Measurements from ENCODE around the gene VMP1.
"Not testable (repeated sequence)": the region's sequence is repeated elsewhere in the genome, so short reads cannot be mapped to it uniquely, and the experiment has no call there.

The VMP1 gene

DNA sequence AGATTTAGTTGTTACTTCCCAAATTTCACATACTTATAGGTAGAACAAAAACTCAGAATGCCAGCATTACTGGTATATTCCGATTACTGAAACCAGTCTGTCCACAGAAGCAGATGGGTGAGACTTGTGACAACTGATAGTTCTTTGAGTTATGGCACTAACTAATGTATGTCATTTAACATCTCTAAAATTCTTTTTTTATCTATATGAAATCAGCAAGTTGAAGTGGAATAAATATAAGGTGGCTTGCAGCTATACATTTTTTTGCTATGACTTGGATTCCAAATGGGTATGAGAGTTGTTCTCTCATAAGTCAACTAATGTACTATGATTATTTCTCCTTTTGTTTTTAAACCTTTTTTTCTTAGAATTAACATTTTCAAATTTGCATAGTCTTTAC is 69.1 kb downstream of the VMP1 start:
- no peak for DNase-seq

DNA sequence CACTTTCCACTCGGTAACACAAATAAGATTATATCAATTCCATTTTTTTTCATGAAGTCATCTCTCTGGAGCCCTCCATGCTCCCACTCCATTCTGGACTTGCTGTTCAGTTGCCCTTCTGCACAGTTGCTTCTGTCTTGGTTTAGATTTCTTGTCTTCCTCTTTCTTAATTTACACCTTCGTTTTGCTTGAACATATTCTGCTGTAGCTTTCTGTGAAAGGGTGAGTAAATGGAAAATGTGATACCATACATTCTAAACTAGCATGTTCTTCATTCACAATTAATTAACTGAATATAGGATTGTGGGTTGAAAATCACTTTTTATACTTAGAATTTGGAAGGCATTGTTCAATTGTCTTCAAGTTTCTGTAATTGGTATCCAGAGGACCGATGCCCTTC is 69.6 kb downstream of the VMP1 start:
- Histone ChIP-seq H3K4me1 (ENCODE audit: insufficient read depth, low read length) (no peaks in the 10 kb centered on the region), H2AFZ (ENCODE audit: low read depth, low read length) (no peak overlapping the region), H3K79me2 (ENCODE audit: insufficient read depth, low read length) (no peaks in the 10 kb centered on the region), H3K9ac (ENCODE audit: low read depth, low read length) (no peak overlapping the region), H3K27ac (ENCODE audit: low read length) (no peak overlapping the region), H3K4me2 (ENCODE audit: insufficient read depth, low read length) (no peak overlapping the region), H3K27me3 (ENCODE audit: insufficient read depth, low read length, poor library complexity) (no peaks in the 10 kb centered on the region), H4K20me1 (ENCODE audit: insufficient read depth, low read length) (no peaks in the 10 kb centered on the region), H3K36me3 (ENCODE audit: insufficient read depth, low read length) (peaks cover 39% of the 10 kb centered on the region), H3K9me3 (ENCODE audit: insufficient read depth, low read length, severe bottlenecking) (no peaks in the 10 kb centered on the region), H3K4me3 (ENCODE audit: low read depth in 1 of 2, low read length in 2 of 2) (no peak overlapping the region)
- DNase-seq (no peak), ATAC-seq (ENCODE audit: insufficient read depth, low read depth) (no peak)
- TF ChIP-seq EZH2 (IDR thresholded peaks at IDR 0.05; ENCODE audit: borderline replicate concordance, low read depth, low read length, severe bottlenecking), result no peak
- TF ChIP-seq, protein P1, sequence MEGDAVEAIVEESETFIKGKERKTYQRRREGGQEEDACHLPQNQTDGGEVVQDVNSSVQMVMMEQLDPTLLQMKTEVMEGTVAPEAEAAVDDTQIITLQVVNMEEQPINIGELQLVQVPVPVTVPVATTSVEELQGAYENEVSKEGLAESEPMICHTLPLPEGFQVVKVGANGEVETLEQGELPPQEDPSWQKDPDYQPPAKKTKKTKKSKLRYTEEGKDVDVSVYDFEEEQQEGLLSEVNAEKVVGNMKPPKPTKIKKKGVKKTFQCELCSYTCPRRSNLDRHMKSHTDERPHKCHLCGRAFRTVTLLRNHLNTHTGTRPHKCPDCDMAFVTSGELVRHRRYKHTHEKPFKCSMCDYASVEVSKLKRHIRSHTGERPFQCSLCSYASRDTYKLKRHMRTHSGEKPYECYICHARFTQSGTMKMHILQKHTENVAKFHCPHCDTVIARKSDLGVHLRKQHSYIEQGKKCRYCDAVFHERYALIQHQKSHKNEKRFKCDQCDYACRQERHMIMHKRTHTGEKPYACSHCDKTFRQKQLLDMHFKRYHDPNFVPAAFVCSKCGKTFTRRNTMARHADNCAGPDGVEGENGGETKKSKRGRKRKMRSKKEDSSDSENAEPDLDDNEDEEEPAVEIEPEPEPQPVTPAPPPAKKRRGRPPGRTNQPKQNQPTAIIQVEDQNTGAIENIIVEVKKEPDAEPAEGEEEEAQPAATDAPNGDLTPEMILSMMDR (IDR thresholded peaks at IDR 0.05; ENCODE audit: borderline replicate concordance, extremely low read depth, low read length, poor library complexity, severe bottlenecking), result no peak

More for the DNA sequence above, 69.1 kb downstream of the VMP1 start:
- Histone ChIP-seq H3K36me3 (ENCODE audit: insufficient read depth, low read length) (peaks cover 39% of the 10 kb centered on the region), H3K4me2 (ENCODE audit: insufficient read depth, low read length) (no peak overlapping the region), H3K9ac (ENCODE audit: low read depth, low read length) (no peak overlapping the region), H3K4me1 (ENCODE audit: insufficient read depth, low read length) (no peaks in the 10 kb centered on the region), H3K27me3 (ENCODE audit: insufficient read depth, low read length, poor library complexity) (no peaks in the 10 kb centered on the region), H3K4me3 (ENCODE audit: low read depth in 1 of 2, low read length in 2 of 2) (no peak overlapping the region), H2AFZ (ENCODE audit: low read depth, low read length) (no peak overlapping the region), H4K20me1 (ENCODE audit: insufficient read depth, low read length) (no peaks in the 10 kb centered on the region), H3K9me3 (ENCODE audit: insufficient read depth, low read length, severe bottlenecking) (no peaks in the 10 kb centered on the region), H3K79me2 (ENCODE audit: insufficient read depth, low read length) (no peaks in the 10 kb centered on the region), H3K27ac (ENCODE audit: low read length) (no peak overlapping the region)
- TF ChIP-seq, protein P1 (IDR thresholded peaks at IDR 0.05; ENCODE audit: borderline replicate concordance, extremely low read depth, low read length, poor library complexity, severe bottlenecking), result no peak
- ATAC-seq (ENCODE audit: insufficient read depth, low read depth), result no peak

DNA sequence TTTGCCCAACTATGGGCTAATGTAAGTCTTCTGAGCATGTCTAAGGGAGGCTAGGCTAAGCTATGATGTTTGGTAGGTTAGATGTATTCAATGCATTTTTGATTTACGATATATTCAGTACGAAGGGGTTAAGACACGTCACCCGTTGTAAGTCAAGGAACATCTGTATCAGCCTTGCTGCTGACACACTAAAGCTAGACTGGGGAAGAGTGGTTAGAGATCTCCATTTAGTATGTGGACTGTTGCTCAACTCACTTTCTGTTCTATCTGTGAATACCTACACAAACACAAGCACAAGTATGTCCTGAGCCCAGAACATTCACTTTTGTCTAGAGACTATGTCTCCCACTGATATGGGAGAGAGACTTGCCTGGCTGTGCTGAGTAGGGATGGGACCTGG is 71.5 kb downstream of the VMP1 start:
- Histone ChIP-seq H3K27ac (ENCODE audit: low read length) (no peak overlapping the region), H3K9ac (ENCODE audit: low read depth, low read length) (no peak overlapping the region), H3K27me3 (ENCODE audit: insufficient read depth, low read length, poor library complexity) (no peaks in the 10 kb centered on the region), H3K4me3 (ENCODE audit: low read depth in 1 of 2, low read length in 2 of 2) (no peak overlapping the region), H2AFZ (ENCODE audit: low read depth, low read length) (no peak overlapping the region), H3K9me3 (ENCODE audit: insufficient read depth, low read length, severe bottlenecking) (no peaks in the 10 kb centered on the region), H3K79me2 (ENCODE audit: insufficient read depth, low read length) (no peaks in the 10 kb centered on the region), H3K4me1 (ENCODE audit: insufficient read depth, low read length) (peaks cover 17% of the 10 kb centered on the region), H4K20me1 (ENCODE audit: insufficient read depth, low read length) (no peaks in the 10 kb centered on the region), H3K4me2 (ENCODE audit: insufficient read depth, low read length) (no peak overlapping the region), H3K36me3 (ENCODE audit: insufficient read depth, low read length) (peaks cover 33% of the 10 kb centered on the region)
- TF ChIP-seq, protein P1 (IDR thresholded peaks at IDR 0.05; ENCODE audit: borderline replicate concordance, extremely low read depth, low read length, poor library complexity, severe bottlenecking), result no peak
- no peak for TF ChIP-seq EZH2 (IDR thresholded peaks at IDR 0.05; ENCODE audit: borderline replicate concordance, low read depth, low read length, severe bottlenecking)
- no peak for ATAC-seq (ENCODE audit: insufficient read depth, low read depth)
- DNase-seq, result no peak

DNA sequence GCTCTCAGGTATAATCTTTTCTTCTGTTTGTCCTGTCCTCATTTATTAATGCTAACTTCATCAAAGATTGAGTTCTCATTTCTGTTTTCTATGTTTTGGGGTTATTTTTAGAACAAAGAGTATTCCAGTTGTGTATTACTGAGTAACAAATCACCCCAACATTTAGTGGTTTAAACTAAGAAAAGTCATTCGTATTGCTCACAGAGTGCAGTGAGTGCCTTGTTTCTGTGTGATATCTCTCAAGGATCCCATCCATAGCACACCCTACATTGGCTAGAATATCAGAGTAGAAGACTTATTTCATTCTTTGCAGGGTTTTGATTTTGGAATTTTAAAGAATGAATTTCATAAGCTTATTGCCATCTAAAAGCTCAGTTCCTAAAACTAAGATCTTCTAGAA is 72.1 kb downstream of the VMP1 start:
- no peak for TF ChIP-seq EZH2 (IDR thresholded peaks at IDR 0.05; ENCODE audit: borderline replicate concordance, low read depth, low read length, severe bottlenecking)
- TF ChIP-seq, protein P1 (IDR thresholded peaks at IDR 0.05; ENCODE audit: borderline replicate concordance, extremely low read depth, low read length, poor library complexity, severe bottlenecking), result no peak
- Histone ChIP-seq H3K4me1 (ENCODE audit: insufficient read depth, low read length) (peaks cover 22% of the 10 kb centered on the region), H3K4me3 (ENCODE audit: low read depth in 1 of 2, low read length in 2 of 2) (no peak overlapping the region), H3K36me3 (ENCODE audit: insufficient read depth, low read length) (peaks cover 28% of the 10 kb centered on the region), H4K20me1 (ENCODE audit: insufficient read depth, low read length) (no peaks in the 10 kb centered on the region), H3K27ac (ENCODE audit: low read length) (no peak overlapping the region), H3K79me2 (ENCODE audit: insufficient read depth, low read length) (no peaks in the 10 kb centered on the region), H3K9ac (ENCODE audit: low read depth, low read length) (no peak overlapping the region), H3K9me3 (ENCODE audit: insufficient read depth, low read length, severe bottlenecking) (no peaks in the 10 kb centered on the region), H3K4me2 (ENCODE audit: insufficient read depth, low read length) (no peak overlapping the region), H3K27me3 (ENCODE audit: insufficient read depth, low read length, poor library complexity) (no peaks in the 10 kb centered on the region), H2AFZ (ENCODE audit: low read depth, low read length) (no peak overlapping the region)
- ATAC-seq (ENCODE audit: insufficient read depth, low read depth), result no peak
- no peak for DNase-seq

DNA sequence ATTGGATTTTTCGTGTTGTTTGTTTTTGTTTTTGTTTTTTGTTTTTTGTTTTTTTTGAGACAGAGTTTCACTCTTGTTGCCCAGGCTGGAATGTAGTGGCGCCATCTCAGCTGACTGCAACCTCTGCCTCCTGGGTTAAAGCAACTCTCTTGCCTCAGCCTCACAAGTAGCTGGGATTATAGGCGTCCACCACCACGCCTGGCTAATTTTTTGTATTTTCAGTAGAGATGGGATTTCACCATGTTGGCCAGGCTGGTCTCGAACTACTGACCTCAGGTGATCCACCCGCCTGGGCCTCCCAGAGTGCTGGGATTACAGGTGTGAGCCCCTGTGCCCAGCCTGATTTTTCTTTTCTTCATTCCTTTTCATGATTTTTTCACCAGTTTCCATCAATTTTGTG is 73.1 kb downstream of the VMP1 start:
- H3K4me1 ChIP-seq (ENCODE audit: insufficient read depth, low read length), result peaks cover 32% of the 10 kb centered on the region
- not testable (repeated sequence) for H3K27ac ChIP-seq (ENCODE audit: low read length)

More for the DNA sequence above, 73.1 kb downstream of the VMP1 start:
- not testable (repeated sequence) for ATAC-seq (ENCODE audit: insufficient read depth, low read depth); H3K4me2 ChIP-seq (ENCODE audit: insufficient read depth, low read length); H3K27me3 ChIP-seq (ENCODE audit: insufficient read depth, low read length, poor library complexity); DNase-seq; H3K79me2 ChIP-seq (ENCODE audit: insufficient read depth, low read length); H3K4me3 ChIP-seq (ENCODE audit: low read depth in 1 of 2, low read length in 2 of 2); H3K9me3 ChIP-seq (ENCODE audit: insufficient read depth, low read length, severe bottlenecking); H3K9ac ChIP-seq (ENCODE audit: low read depth, low read length); H2AFZ ChIP-seq (ENCODE audit: low read depth, low read length); H4K20me1 ChIP-seq (ENCODE audit: insufficient read depth, low read length)
- H3K36me3 ChIP-seq (ENCODE audit: insufficient read depth, low read length), result peaks cover 19% of the 10 kb centered on the region
